ENCODE data around the gene OXCT1. TPM values are rescaled to one million over a fixed set of nuclear protein-coding genes. Genes with fewer than 3 reads are reported as not detected.

The OXCT1 gene
- total and polyA plus RNA-seq, 2 of the 4 experiments (the other 2 are of a cell fraction), result 14.2 to 16.3 TPM

- no peak for TF ChIP-seq MAZ (IDR thresholded peaks at IDR 0.05; ENCODE audit: borderline replicate concordance, low read depth, low read length)
- no peak for TF ChIP-seq POLR2A (IDR thresholded peaks at IDR 0.05; ENCODE audit: low read depth, low read length)
- no peak for TF ChIP-seq BHLHE40 (IDR thresholded peaks at IDR 0.05; ENCODE audit: low read depth, low read length)
- no peak for TF ChIP-seq CTCF (conservative IDR thresholded peaks at IDR 0.05; ENCODE audit: low read depth, low read length)
- TF ChIP-seq NFE2L2 (IDR thresholded peaks at IDR 0.05; ENCODE audit: low read depth, low read length), result no peak
- no peak for TF ChIP-seq RFX5 (IDR thresholded peaks at IDR 0.05; ENCODE audit: low read depth, low read length)
- TF ChIP-seq RCOR1 (IDR thresholded peaks at IDR 0.05; ENCODE audit: insufficient replicate concordance, low read length), result no peak
- TF ChIP-seq CHD1 (IDR thresholded peaks at IDR 0.05; ENCODE audit: low read depth, low read length), result no peak
- ChIA-PET CTCF (interaction anchor here (0.8 to 2.0 kb wide), 3 partner anchors 120 to 135 kb away, joined by 3 to 9 read pairs (median 4); no protein-coding TSS in a partner anchor), POLR2A (ENCODE audit: unreplicated experiment) (no interaction called here)
- Histone ChIP-seq H3K4me1 (ENCODE audit: control insufficient read depth, insufficient read depth, low read length) (no peaks in the 10 kb centered on the region), H2BK120ac (ENCODE audit: low read depth, low read length) (no peak overlapping the region), H4K8ac (ENCODE audit: low read depth in 2 of 2, low read length in 2 of 2) (no peak overlapping the region), H3K79me1 (ENCODE audit: low read depth in 1 of 2, low read length in 2 of 2) (no peaks in the 10 kb centered on the region; a peak in 1 of 4 replicates), H3K4ac (ENCODE audit: low read depth, low read length) (no peak overlapping the region), H3K9me3 (ENCODE audit: control insufficient read depth, insufficient read depth, low read length) (no peaks in the 10 kb centered on the region), H3K9me1 (ENCODE audit: insufficient read depth, low read length) (no peaks in the 10 kb centered on the region), H2BK5ac (ENCODE audit: low read depth, low read length, poor library complexity, severe bottlenecking) (no peak overlapping the region), H4K20me1 (ENCODE audit: insufficient read depth, low read length) (no peaks in the 10 kb centered on the region), H3K36me3 (ENCODE audit: control insufficient read depth, insufficient read depth, low read length) (peaks cover 4% of the 10 kb centered on the region; the same call in 1 of the 2 replicates), H3K27ac (ENCODE audit: insufficient read depth, low read length) (no peak overlapping the region), H3K27me3 (ENCODE audit: control insufficient read depth, insufficient read depth, low read length) (no peaks in the 10 kb centered on the region), H4K91ac (ENCODE audit: insufficient read depth, low read depth, low read length) (no peak overlapping the region), H4K5ac (ENCODE audit: low read depth, low read length) (no peak overlapping the region), H3K4me3 (ENCODE audit: insufficient read depth, low read depth, low read length) (no peak overlapping the region), H3K9ac (ENCODE audit: low read depth, low read length) (no peak overlapping the region), H2BK20ac (ENCODE audit: low read depth, low read length) (no peak overlapping the region), H2AK5ac (ENCODE audit: low read depth, low read length) (no peak overlapping the region), H3K4me2 (ENCODE audit: low read depth, low read length) (no peak overlapping the region), H2AK9ac (replicated peaks; ENCODE audit: low read depth, low read length, poor library complexity) (no peak overlapping the region), H3K56ac (ENCODE audit: extremely low read depth, insufficient read depth, low read length) (no peak overlapping the region), H2AFZ (replicated peaks; ENCODE audit: low read length, poor library complexity) (no peak overlapping the region), H2BK15ac (ENCODE audit: low read depth, low read length) (no peak overlapping the region), H3K18ac (ENCODE audit: low read depth, low read length) (no peak overlapping the region), H3K23ac (ENCODE audit: low read depth, low read length) (no peak overlapping the region), H3K14ac (replicated peaks; ENCODE audit: low read depth, low read length) (no peak overlapping the region)
- intact Hi-C loops (cut with micrococcal nuclease), result loop anchor here (1.0 to 5.0 kb wide), 6 partner anchors 120 to 1125 kb away; no protein-coding TSS in a partner anchor
- ATAC-seq (ENCODE audit: low read depth) (no peak), DNase-seq (no peak)
- no TSS peak for BruUV-seq (replicated peaks)
- in situ Hi-C loops (cut with MboI; ENCODE audit: low sequenced_read_pairs), result loop anchor here (5.0 to 25.0 kb wide), 2 partner anchors 135 to 580 kb away; no protein-coding TSS in a partner anchor
- dilution Hi-C loops (cut with HindIII; ENCODE audit: low sequenced_read_pairs, unreplicated experiment), result no loop called here
Measured at GRCh38 chr5:41842777-41843176, 27.4 kb downstream of the OXCT1 start.
